GM12878 (cell line): ENCODE results near the gene TACC3. TPM values are rescaled to one million over a fixed set of nuclear protein-coding genes. Genes with fewer than 3 reads are reported as not detected.

ENCODE experiments used
- ATAC-seq: fragments of 200-7000 bp; cut with Tn5 transposase; 3 replicates; pipeline ENCODE4 v1.9.1; 2020; ENCODE audit warnings: mild to moderate bottlenecking, moderate library complexity
- BruUV-seq: library from RNA; stranded (reverse); fragments of 400-500 nt; replicated peaks from 2 replicates; lab custom pipeline; 2021; lab: Mats Ljungman, UMichigan
- CTCF ChIA-PET: fragments of 300-600 bp; sonication (Branson Sonifier 250); formaldehyde crosslinking; extraction: SDS; loops from one replicate; lab custom pipeline; 2021; ENCODE audit warnings: inconsistent platforms; lab: Yijun Ruan, JAX
- POLR2A ChIA-PET: fragments of 350-600 bp; formaldehyde crosslinking; extraction: SDS; loops from one replicate; lab custom pipeline; 2021; ENCODE audit warnings: inconsistent platforms; lab: Charles Lee
- RAD21 ChIA-PET: fragments of 300-600 bp; sonication (Branson Sonifier 250); formaldehyde crosslinking; loops from one replicate; lab custom pipeline; 2023; ENCODE audit warnings: antibody characterized with exemption; ENCODE audit not compliant: unreplicated experiment; lab: Charles Lee
- SMC1A ChIA-PET: fragments of 300-600 bp; sonication (Branson Sonifier 250); formaldehyde crosslinking; loops from one replicate; lab custom pipeline; 2023; ENCODE audit not compliant: unreplicated experiment, uncharacterized antibody; lab: Charles Lee
- DNase-seq: peaks from one replicate; pipeline ENCODE4 v3.0.0-alpha.2; 2011; ENCODE audit warnings: low read depth, low spot score
- FAIRE-seq: peaks from 3 replicates; lab custom pipeline; 2011; peaks lifted over from hg19 to GRCh38; lab: Jason Lieb, UNC
- H2AFZ ChIP-seq: 2 replicates; pipeline ENCODE4 v1.6.0; 2011; ENCODE audit warnings: low read depth, low read length, control low read depth; ENCODE audit not compliant: control insufficient read depth
- H3K27ac ChIP-seq: 2 replicates; pipeline ENCODE4 v1.5.1; 2011; ENCODE audit warnings: control low read depth; ENCODE audit not compliant: control insufficient read depth, insufficient read depth
- H3K27me3 ChIP-seq, 2 experiments: replicated peaks in 1 of 2; 2 replicates each; pipeline versions ENCODE4 v1.6.0 to v1.6.1; 2011; ENCODE audit warnings: low read length in 1 of 2; ENCODE audit not compliant: control insufficient read depth in 2 of 2, insufficient read depth in 2 of 2
- H3K36me3 ChIP-seq, 2 experiments: 2 replicates each; pipeline ENCODE4 v1.5.1; 2011; ENCODE audit warnings: low read length in 1 of 2; ENCODE audit not compliant: control insufficient read depth in 2 of 2, insufficient read depth in 2 of 2
- H3K4me1 ChIP-seq: 2 replicates; pipeline ENCODE4 v1.6.1; 2011; ENCODE audit warnings: mild to moderate bottlenecking, low read length, moderate library complexity, mixed read lengths; ENCODE audit not compliant: control insufficient read depth, insufficient read depth
- H3K4me2 ChIP-seq: 2 replicates; pipeline ENCODE4 v1.6.0; 2011; ENCODE audit warnings: control low read depth; ENCODE audit not compliant: control insufficient read depth, insufficient read depth
- H3K4me3 ChIP-seq: fragments of 200-600 bp; sonication (generic); 2 replicates; pipeline ENCODE4 v1.5.1; 2016
- H3K79me2 ChIP-seq: 2 replicates; pipeline ENCODE4 v1.6.0; 2011; ENCODE audit warnings: low read length; ENCODE audit not compliant: control insufficient read depth, insufficient read depth
- H3K9ac ChIP-seq: 2 replicates; pipeline ENCODE4 v1.8.0; 2011; ENCODE audit warnings: low read length, control low read depth, mixed read lengths; ENCODE audit not compliant: control insufficient read depth, insufficient read depth
- H3K9me3 ChIP-seq: replicated peaks from 3 replicates; pipeline ENCODE4 v1.5.1; 2011; ENCODE audit warnings: mild to moderate bottlenecking, low read length; ENCODE audit not compliant: control insufficient read depth, insufficient read depth
- H4K20me1 ChIP-seq: 2 replicates; pipeline ENCODE4 v1.6.0; 2011; ENCODE audit not compliant: control insufficient read depth, insufficient read depth
- ATF7 ChIP-seq: fragments of 450-650 bp; IDR thresholded peaks from 2 replicates; pipeline ENCODE4 v1.6.1; 2016; ENCODE audit warnings: low read depth, mild to moderate bottlenecking
- CBX5 ChIP-seq: sonication (generic); IDR thresholded peaks from 2 replicates; pipeline ENCODE4 v1.6.1; 2016; ENCODE audit warnings: low read depth, moderate library complexity, mild to moderate bottlenecking, inconsistent platforms
- FOS ChIP-seq: IDR thresholded peaks from 3 replicates; pipeline ENCODE4 v1.6.1; 2011; ENCODE audit warnings: borderline replicate concordance; ENCODE audit not compliant: insufficient read length; ENCODE audit errors: extremely low read depth
- HDAC2 ChIP-seq: fragments of 200-600 bp; sonication (generic); IDR thresholded peaks from 2 replicates; pipeline ENCODE4 v1.6.1; 2017
- HDAC6 ChIP-seq: fragments of 200-600 bp; sonication (generic); IDR thresholded peaks from one replicate; pipeline ENCODE4 v1.8.0; 2017; ENCODE audit warnings: antibody characterized with exemption; ENCODE audit not compliant: unreplicated experiment
- HDGF ChIP-seq: fragments of 450-650 bp; IDR thresholded peaks from 2 replicates; pipeline ENCODE4 v1.6.1; 2016; ENCODE audit warnings: antibody characterized with exemption
- IKZF2 ChIP-seq, 2 experiments: fragments of 450-650 bp; IDR thresholded peaks; 2 replicates each; pipeline ENCODE4 v1.6.1; 2017; ENCODE audit warnings: mild to moderate bottlenecking in 2 of 2, moderate library complexity in 2 of 2
- MXI1 ChIP-seq: fragments of 150-350 bp; IDR thresholded peaks from 2 replicates; pipeline ENCODE4 v1.6.1; 2011; ENCODE audit warnings: low read depth, mild to moderate bottlenecking, inconsistent platforms, low read length, improper control_type of control experiment
- MYC ChIP-seq: IDR thresholded peaks from 2 replicates; pipeline ENCODE4 v1.6.1; 2011; ENCODE audit warnings: mild to moderate bottlenecking, low read length, moderate library complexity, inconsistent platforms; ENCODE audit not compliant: insufficient read depth, insufficient replicate concordance, insufficient read length, severe bottlenecking
- NFIC ChIP-seq: IDR thresholded peaks from 2 replicates; pipeline ENCODE4 v1.6.1; 2012; ENCODE audit warnings: low read depth, mild to moderate bottlenecking, inconsistent platforms, low read length, moderate library complexity
- RFX5 ChIP-seq: IDR thresholded peaks from 2 replicates; pipeline ENCODE4 v1.6.1; 2011; ENCODE audit warnings: low read depth, low read length, improper control_type of control experiment
- SIX5 ChIP-seq: IDR thresholded peaks from 2 replicates; pipeline ENCODE4 v1.6.1; 2011; ENCODE audit warnings: mild to moderate bottlenecking, low read depth, low read length, moderate library complexity; ENCODE audit not compliant: severe bottlenecking
- ZBED1 ChIP-seq: IDR thresholded peaks from 2 replicates; pipeline ENCODE4 v1.6.1; 2016; ENCODE audit warnings: borderline replicate concordance
- WGBS: methylation state at CpG from one replicate; pipeline ENCODE4 v1.1.6; 2016; ENCODE audit warnings: low lambda C conversion rate; ENCODE audit not compliant: insufficient replicate concordance, insufficient coverage; ENCODE audit errors: missing lambda C conversion rate; 5-methylcytosine and 5-hydroxymethylcytosine counted together
- in situ Hi-C: fragments of 300-500 bp; cut with MboI; formaldehyde crosslinking; loops from 9 replicates; pipeline ENCODE4 v1.14.3; 2018; ENCODE audit warnings: mixed read lengths
- intact Hi-C: fragments of 100-400 bp; cut with micrococcal nuclease; formaldehyde crosslinking; loops from one replicate; pipeline ENCODE4 v1.14.2; 2022; ENCODE audit not compliant: unreplicated experiment
- polyA plus RNA-seq, 11 experiments: library from polyadenylated mRNA; depleted of rRNA in 4 of 11; unstranded in 6 of 11; stranded (reverse) in 5 of 11; fragments of >200 nt; fragmentation: Nextera tagmentation in 4 of 11; fragmentation: Illumina TruSeq in 1 of 11; extraction: Ambion mirVana in 4 of 11; extraction: Trizol in 1 of 11; gene quantifications; 1 replicate in 1 of 11; 2 replicates in 10 of 11; pipeline versions ENCODE4 v1.2.1 to v1.2.3, GENCODE V29; 2011 to 2016; ENCODE audit warnings: inconsistent platforms in 2 of 11, missing spikeins in 2 of 11, low read depth in 1 of 11
- total RNA-seq, 4 experiments: library from RNA; depleted of rRNA in 3 of 4; stranded (reverse); fragments of >200 nt in 3 of 4; fragmentation: Illumina TruSeq in 1 of 4; extraction: Trizol in 1 of 4; gene quantifications; 2 replicates each; pipeline versions ENCODE4 v1.2.1 to v1.2.3, GENCODE V29; 2013 to 2021
- TF ChIP-seq, protein P1 (sequence below): fragments of 450-650 bp; IDR thresholded peaks from 2 replicates; pipeline ENCODE4 v1.6.1; 2014; ENCODE audit warnings: mild to moderate bottlenecking
- TF ChIP-seq, protein P2 (sequence below): IDR thresholded peaks from 2 replicates; pipeline ENCODE4 v1.6.1; 2011; ENCODE audit warnings: low read depth, low read length, improper control_type of control experiment, borderline replicate concordance
- TF ChIP-seq, protein P3 (sequence below): IDR thresholded peaks from 2 replicates; pipeline ENCODE4 v1.6.1; 2011; ENCODE audit warnings: low read depth, mild to moderate bottlenecking, low read length, moderate library complexity, borderline replicate concordance; ENCODE audit errors: extremely low read depth

TACC3 gene
- total and polyA plus RNA-seq, 10 of the 15 experiments (the other 5 are each of a cell fraction or from before 2014, with no cell fraction given): 2.8 to 121 (median 73.3) TPM

DNA sequence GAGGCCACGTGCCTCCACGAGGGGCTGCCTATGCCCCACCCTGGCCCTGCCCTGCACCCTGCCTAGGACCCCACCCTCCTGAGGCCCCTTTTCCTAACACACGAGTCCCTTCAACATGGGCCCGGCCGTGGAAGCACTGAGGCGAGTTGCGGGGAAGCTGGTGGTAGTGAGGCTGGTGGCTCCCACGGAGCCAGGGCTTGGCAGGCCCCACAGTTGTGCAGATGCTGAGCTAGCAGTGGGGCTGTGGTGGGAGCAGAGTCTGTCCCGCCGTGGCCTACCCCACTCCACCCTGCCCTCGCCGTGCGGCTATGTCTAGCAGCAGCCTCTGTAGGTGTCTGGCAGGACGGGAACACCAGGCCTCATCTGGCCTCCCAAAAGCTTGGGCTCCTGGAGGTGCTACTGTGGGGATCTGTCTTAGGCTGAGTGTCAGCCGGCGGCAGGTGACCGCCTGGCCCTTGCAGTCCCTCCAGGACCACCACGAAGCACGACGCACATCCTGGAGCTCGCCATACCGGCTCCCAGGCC, 18.8 kb downstream of the TACC3 start:
- BruUV-seq: no TSS peak
- intact Hi-C loops: no loop called here

More for the DNA sequence above, 18.8 kb downstream of the TACC3 start:
- POLR2A ChIA-PET: no interaction called here
- DNase-seq: no peak
- Histone ChIP-seq H3K27me3 (no peaks in the 10 kb centered on the region), H3K27ac (no peak overlapping the region), H3K4me3 (no peak overlapping the region), H3K4me1 (no peaks in the 10 kb centered on the region), H4K20me1 (no peaks in the 10 kb centered on the region), H3K79me2 (no peaks in the 10 kb centered on the region), H3K36me3 (peaks cover 42 to 60% of the 10 kb centered on the region in 2 experiments), H3K9me3 (peaks cover 18% of the 10 kb centered on the region)
- RAD21 ChIA-PET: no interaction called here
- no peak for FAIRE-seq
- in situ Hi-C loops: loop anchor here (5.0 kb wide), 2 partner anchors 77 to 167 kb away; no protein-coding TSS in a partner anchor
- TF ChIP-seq HDGF (no peak), ZBED1 (no peak), NFIC (no peak), RFX5 (no peak), ATF7 (no peak), IKZF2 (IDR thresholded peaks at IDR 0.05) (no peak), HDAC2 (no peak), HDAC6 (no peak), MXI1 (no peak), FOS (no peak), SIX5 (no peak), MYC (no peak), CBX5 (no peak)
- TF ChIP-seq, protein P1, sequence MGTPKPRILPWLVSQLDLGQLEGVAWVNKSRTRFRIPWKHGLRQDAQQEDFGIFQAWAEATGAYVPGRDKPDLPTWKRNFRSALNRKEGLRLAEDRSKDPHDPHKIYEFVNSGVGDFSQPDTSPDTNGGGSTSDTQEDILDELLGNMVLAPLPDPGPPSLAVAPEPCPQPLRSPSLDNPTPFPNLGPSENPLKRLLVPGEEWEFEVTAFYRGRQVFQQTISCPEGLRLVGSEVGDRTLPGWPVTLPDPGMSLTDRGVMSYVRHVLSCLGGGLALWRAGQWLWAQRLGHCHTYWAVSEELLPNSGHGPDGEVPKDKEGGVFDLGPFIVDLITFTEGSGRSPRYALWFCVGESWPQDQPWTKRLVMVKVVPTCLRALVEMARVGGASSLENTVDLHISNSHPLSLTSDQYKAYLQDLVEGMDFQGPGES: no peak
- TF ChIP-seq, protein P2, sequence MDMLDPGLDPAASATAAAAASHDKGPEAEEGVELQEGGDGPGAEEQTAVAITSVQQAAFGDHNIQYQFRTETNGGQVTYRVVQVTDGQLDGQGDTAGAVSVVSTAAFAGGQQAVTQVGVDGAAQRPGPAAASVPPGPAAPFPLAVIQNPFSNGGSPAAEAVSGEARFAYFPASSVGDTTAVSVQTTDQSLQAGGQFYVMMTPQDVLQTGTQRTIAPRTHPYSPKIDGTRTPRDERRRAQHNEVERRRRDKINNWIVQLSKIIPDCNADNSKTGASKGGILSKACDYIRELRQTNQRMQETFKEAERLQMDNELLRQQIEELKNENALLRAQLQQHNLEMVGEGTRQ: no peak
- TF ChIP-seq, protein P3, sequence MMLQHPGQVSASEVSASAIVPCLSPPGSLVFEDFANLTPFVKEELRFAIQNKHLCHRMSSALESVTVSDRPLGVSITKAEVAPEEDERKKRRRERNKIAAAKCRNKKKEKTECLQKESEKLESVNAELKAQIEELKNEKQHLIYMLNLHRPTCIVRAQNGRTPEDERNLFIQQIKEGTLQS: no peak
- TF ChIP-seq, all 136 proteins: peak for 0
- H3K9ac ChIP-seq: no peak overlapping the region
- ChIA-PET SMC1A (no interaction called here), CTCF (interaction anchor here (1.0 kb wide), 1 partner anchor 9 kb away, joined by 3 read pairs; no protein-coding TSS in a partner anchor)
- WGBS: 91% methylated on average over 21 of the region's 22 CpGs
- no peak for ATAC-seq
- H3K4me2 ChIP-seq: no peak overlapping the region
- H2AFZ ChIP-seq: no peak overlapping the region
